SU-DHL-6 (cell line): ENCODE data around the gene CUL1.

Experiments
- CTCF ChIP-seq: fragments of 200-600 bp; sonication (generic); IDR thresholded peaks from one replicate; pipeline ENCODE4 v1.5.1; 2017; ENCODE audit warnings: antibody characterized with exemption, mild to moderate bottlenecking, low read length, moderate library complexity; ENCODE audit not compliant: insufficient read depth, poor library complexity, severe bottlenecking
- EZH2phosphoT487 ChIP-seq: fragments of 200-600 bp; sonication (generic), shearing (Covaris generic); conservative IDR thresholded peaks from 2 replicates; pipeline ENCODE4 v1.6.1; 2018; ENCODE audit warnings: mild to moderate bottlenecking, antibody characterized with exemption, low read length, moderate library complexity, mixed read lengths

- TF ChIP-seq CTCF, result no peak
- no peak for TF ChIP-seq EZH2phosphoT487
These were observed 116.3 kb downstream of the CUL1 start for GRCh38 chr7:148814922-148815559.
